ENCODE results near the gene POU2F1. TPM values are rescaled to one million over a fixed set of nuclear protein-coding genes. Genes with fewer than 3 reads are reported as not detected.

Gene POU2F1
- total and polyA plus RNA-seq, 12 donors, result 1.3 to 13.9 (median 10.1) TPM

- ATAC-seq, result no peak
- no peaks in the 10 kb centered on the region for H3K36me3 ChIP-seq
Measured at GRCh38 chr1:167185974-167186657, 34.6 kb upstream of the POU2F1 start.

GRCh38 chr1:167186771-167187170 is 33.9 kb upstream of the POU2F1 start:
- 83 to 90% methylated on average over 2 of the region's 2 CpGs for WGBS, 2 donors
- TF ChIP-seq CTCF (IDR thresholded peaks at IDR 0.05), result no peak

More at GRCh38 chr1:167185974-167186657, 34.6 kb upstream of the POU2F1 start:
- peaks cover 0 to 7% (median 0%) of the 10 kb centered on the region in 9 donors for H3K4me1 ChIP-seq
- H3K27ac ChIP-seq, result no peak overlapping the region
- no peak for DNase-seq
- no peaks in the 10 kb centered on the region for H3K9me3 ChIP-seq
- no peak overlapping the region for H3K4me3 ChIP-seq
- intact Hi-C loops (cut with DNase I), result no loop called here
- no peak for TF ChIP-seq CTCF (IDR thresholded peaks at IDR 0.05)
- 43 to 56% methylated on average over 6 of the region's 6 CpGs for WGBS, 2 donors
- no peaks in the 10 kb centered on the region for H3K27me3 ChIP-seq

GRCh38 chr1:167190747-167191237 is 29.9 kb upstream of the POU2F1 start:
- intact Hi-C loops (cut with DNase I), result no loop called here

More at GRCh38 chr1:167186771-167187170, 33.9 kb upstream of the POU2F1 start:
- no peak for ATAC-seq
- no peak overlapping the region for H3K27ac ChIP-seq
- intact Hi-C loops (cut with DNase I), result no loop called here
- H3K4me1 ChIP-seq, result peaks cover 0 to 7% (median 0%) of the 10 kb centered on the region in 9 donors
- no peaks in the 10 kb centered on the region for H3K36me3 ChIP-seq
- H3K9me3 ChIP-seq, result no peaks in the 10 kb centered on the region
- H3K4me3 ChIP-seq, result no peak overlapping the region
- no peaks in the 10 kb centered on the region for H3K27me3 ChIP-seq
- DNase-seq, result no peak

GRCh38 chr1:167191958-167192357 is 28.7 kb upstream of the POU2F1 start:
- no peak for ATAC-seq
- intact Hi-C loops (cut with DNase I), result no loop called here
- WGBS, 2 donors, result 55 to 57% methylated on average over 1 of the region's 1 CpG
- Histone ChIP-seq H3K4me3 (no peak overlapping the region), H3K27me3 (no peaks in the 10 kb centered on the region), H3K27ac (no peak overlapping the region), H3K9me3 (peaks cover 0 to 5% (median 0%) of the 10 kb centered on the region in 11 donors), H3K4me1 (no peaks in the 10 kb centered on the region), H3K36me3 (no peaks in the 10 kb centered on the region)
- no peak for DNase-seq
- TF ChIP-seq CTCF (IDR thresholded peaks at IDR 0.05), result no peak

More at GRCh38 chr1:167190747-167191237, 29.9 kb upstream of the POU2F1 start:
- DNase-seq, result no peak
- H3K4me3 ChIP-seq, result no peak overlapping the region
- no peak for ATAC-seq
- H3K9me3 ChIP-seq, result peaks cover 0 to 5% (median 0%) of the 10 kb centered on the region in 11 donors
- no peak overlapping the region for H3K27ac ChIP-seq
- no peaks in the 10 kb centered on the region for H3K36me3 ChIP-seq
- WGBS, 2 donors, result 79 to 83% methylated on average over 9 of the region's 9 CpGs
- peaks cover 0 to 6% (median 0%) of the 10 kb centered on the region in 9 donors for H3K4me1 ChIP-seq
- no peaks in the 10 kb centered on the region for H3K27me3 ChIP-seq
- no peak for TF ChIP-seq CTCF (IDR thresholded peaks at IDR 0.05)
